Thyroid gland (tissue), 4 donors: ENCODE results near the gene NKX3-2. TPM values are rescaled to one million over a fixed set of nuclear protein-coding genes. Genes with fewer than 3 reads are reported as not detected.

Experiments
- DNase-seq, 2 donors: peaks; one replicate each; pipeline ENCODE4 v3.0.0-alpha.2; 2019
- H3K27ac ChIP-seq, 3 donors: fragments of 200-600 bp; sonication (generic); 1 replicate in 2 of 3; 2 replicates in 1 of 3; pipeline ENCODE4 v1.5.1; 2016 to 2019; ENCODE audit warnings: mild to moderate bottlenecking in 1 of 3, moderate library complexity in 1 of 3
- H3K27me3 ChIP-seq: fragments of 200-600 bp; sonication (generic); one replicate; pipeline ENCODE4 v1.5.1; 2019
- H3K36me3 ChIP-seq, 2 donors: fragments of 200-600 bp; sonication (generic); one replicate each; pipeline ENCODE4 v1.5.1; 2016 to 2019
- H3K4me1 ChIP-seq, 2 donors: fragments of 200-600 bp; sonication (generic); one replicate each; pipeline ENCODE4 v1.5.1; 2017 to 2019
- H3K4me3 ChIP-seq, 3 donors: fragments of 200-600 bp; sonication (generic); replicated peaks in 1 of 3; 1 replicate in 2 of 3; 2 replicates in 1 of 3; pipeline ENCODE4 v1.5.1; 2016; ENCODE audit warnings: mild to moderate bottlenecking in 1 of 3
- H3K9me3 ChIP-seq: fragments of 200-600 bp; sonication (generic); one replicate; pipeline ENCODE4 v1.5.1; 2017
- POLR2A ChIP-seq, 2 donors: fragments of 450-650 bp; IDR thresholded peaks; one replicate each; pipeline ENCODE4 v1.6.1; 2017; ENCODE audit warnings: antibody characterized with exemption in 2 of 2, mild to moderate bottlenecking in 2 of 2, moderate library complexity in 1 of 2
- WGBS, 2 donors: methylation state at CpG; one replicate each; pipeline ENCODE4 v1.1.5; 2017; 5-methylcytosine and 5-hydroxymethylcytosine counted together
- intact Hi-C: fragments of 100-400 bp; cut with DNase I; formaldehyde crosslinking; loops from one replicate; pipeline ENCODE4 v1.15.1; 2023
- total RNA-seq, 4 donors: library from RNA; depleted of rRNA; stranded (reverse); fragments of >200 nt; gene quantifications; one replicate each; pipeline ENCODE4 v1.2.3, GENCODE V29; 2016
- TF ChIP-seq, protein P1 (sequence below), 6 experiments: fragments of 200-600 bp in 3 of 6; fragments of 450-650 bp in 3 of 6; sonication (generic) in 3 of 6; IDR thresholded peaks; one replicate each; pipeline ENCODE4 v1.5.1; 2016 to 2019; ENCODE audit warnings: antibody characterized with exemption in 6 of 6, mild to moderate bottlenecking in 2 of 6, inconsistent platforms in 1 of 6, moderate library complexity in 1 of 6

Gene NKX3-2
- total RNA-seq, 4 donors from 2014 or later, result 0.29 to 0.81 (median 0.58) TPM

DNA sequence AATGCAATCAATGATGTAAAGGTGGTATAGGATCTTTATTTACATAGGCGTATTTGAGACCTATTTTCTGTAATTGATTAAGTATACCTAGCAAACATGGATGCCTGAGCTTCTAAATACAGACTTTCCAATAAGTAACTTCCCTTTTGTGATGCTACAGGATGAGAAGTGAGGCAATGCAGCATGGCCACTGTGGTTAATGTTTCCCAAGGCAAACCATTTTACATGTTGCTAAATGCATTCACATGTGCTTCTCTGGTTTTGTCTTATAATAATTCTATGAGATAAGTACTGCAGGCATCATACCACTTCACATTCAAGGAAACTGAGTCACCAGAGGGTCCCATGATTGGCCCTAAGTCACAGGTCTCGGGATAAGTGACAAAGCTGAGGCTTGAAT, 35.7 kb upstream of the NKX3-2 start:
- no peak for DNase-seq
- WGBS, 2 donors, result 93 to 98% methylated on average over 2 of the region's 2 CpGs
- H3K36me3 ChIP-seq, result peaks cover 54 to 76% of the 10 kb centered on the region in 2 donors

DNA sequence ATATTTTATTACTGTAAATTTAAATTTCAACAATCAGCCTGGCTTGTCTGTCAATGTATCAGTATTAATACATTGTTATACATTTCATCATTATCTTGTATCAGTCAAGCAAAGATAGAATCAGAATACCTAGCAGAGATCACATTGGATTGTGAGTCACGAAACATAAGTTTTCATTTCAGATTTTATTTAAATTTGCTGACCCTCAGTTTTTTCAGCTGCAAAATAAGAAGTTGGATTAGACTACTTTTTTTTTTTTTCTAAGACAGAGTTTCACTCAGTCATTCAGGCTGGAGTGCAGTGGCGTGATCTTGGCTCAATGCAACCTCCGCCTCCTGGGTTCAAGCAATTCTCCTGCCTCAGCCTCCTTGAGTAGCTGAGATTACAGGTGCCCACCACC, 33.4 kb upstream of the NKX3-2 start:
- H3K36me3 ChIP-seq, result peaks cover 64 to 79% of the 10 kb centered on the region in 2 donors
- TF ChIP-seq, protein P1, sequence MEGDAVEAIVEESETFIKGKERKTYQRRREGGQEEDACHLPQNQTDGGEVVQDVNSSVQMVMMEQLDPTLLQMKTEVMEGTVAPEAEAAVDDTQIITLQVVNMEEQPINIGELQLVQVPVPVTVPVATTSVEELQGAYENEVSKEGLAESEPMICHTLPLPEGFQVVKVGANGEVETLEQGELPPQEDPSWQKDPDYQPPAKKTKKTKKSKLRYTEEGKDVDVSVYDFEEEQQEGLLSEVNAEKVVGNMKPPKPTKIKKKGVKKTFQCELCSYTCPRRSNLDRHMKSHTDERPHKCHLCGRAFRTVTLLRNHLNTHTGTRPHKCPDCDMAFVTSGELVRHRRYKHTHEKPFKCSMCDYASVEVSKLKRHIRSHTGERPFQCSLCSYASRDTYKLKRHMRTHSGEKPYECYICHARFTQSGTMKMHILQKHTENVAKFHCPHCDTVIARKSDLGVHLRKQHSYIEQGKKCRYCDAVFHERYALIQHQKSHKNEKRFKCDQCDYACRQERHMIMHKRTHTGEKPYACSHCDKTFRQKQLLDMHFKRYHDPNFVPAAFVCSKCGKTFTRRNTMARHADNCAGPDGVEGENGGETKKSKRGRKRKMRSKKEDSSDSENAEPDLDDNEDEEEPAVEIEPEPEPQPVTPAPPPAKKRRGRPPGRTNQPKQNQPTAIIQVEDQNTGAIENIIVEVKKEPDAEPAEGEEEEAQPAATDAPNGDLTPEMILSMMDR (IDR thresholded peaks at IDR 0.05), result no peak
- TF ChIP-seq POLR2A (IDR thresholded peaks at IDR 0.05), result no peak
- H3K9me3 ChIP-seq, result no peaks in the 10 kb centered on the region
- intact Hi-C loops, result no loop called here
- WGBS, 2 donors, result 97 to 99% methylated on average over 3 of the region's 3 CpGs
- no peaks in the 10 kb centered on the region for H3K27me3 ChIP-seq
- H3K4me3 ChIP-seq, result no peak overlapping the region
- H3K4me1 ChIP-seq, result no peaks in the 10 kb centered on the region
- H3K27ac ChIP-seq, result no peak overlapping the region
- no peak for DNase-seq

More for the DNA sequence above, 35.7 kb upstream of the NKX3-2 start:
- Histone ChIP-seq H3K27me3 (no peaks in the 10 kb centered on the region), H3K9me3 (no peaks in the 10 kb centered on the region), H3K27ac (no peak overlapping the region), H3K4me1 (no peaks in the 10 kb centered on the region), H3K4me3 (no peak overlapping the region)
- TF ChIP-seq, protein P1 (IDR thresholded peaks at IDR 0.05), result no peak
- no peak for TF ChIP-seq POLR2A (IDR thresholded peaks at IDR 0.05)
- intact Hi-C loops, result no loop called here

GRCh38 chr4:13570916-13571315, 26.6 kb upstream of the NKX3-2 start:
- no peaks in the 10 kb centered on the region for H3K4me1 ChIP-seq
- no peak overlapping the region for H3K27ac ChIP-seq
- H3K9me3 ChIP-seq, result no peaks in the 10 kb centered on the region
- H3K36me3 ChIP-seq, result peaks cover 41 to 54% of the 10 kb centered on the region in 2 donors
- TF ChIP-seq POLR2A (IDR thresholded peaks at IDR 0.05), result no peak
- TF ChIP-seq, protein P1 (IDR thresholded peaks at IDR 0.05), result no peak
- 94 to 98% methylated on average over 2 of the region's 2 CpGs for WGBS, 2 donors
- no peak overlapping the region for H3K4me3 ChIP-seq
- intact Hi-C loops, result no loop called here
- no peak for DNase-seq
- no peaks in the 10 kb centered on the region for H3K27me3 ChIP-seq

- H3K36me3 ChIP-seq, result peaks cover 21 to 28% of the 10 kb centered on the region in 2 donors
- H3K4me3 ChIP-seq, result no peak overlapping the region
- DNase-seq, result no peak
- no peaks in the 10 kb centered on the region for H3K27me3 ChIP-seq
- intact Hi-C loops, result no loop called here
- no peaks in the 10 kb centered on the region for H3K4me1 ChIP-seq
- H3K9me3 ChIP-seq, result no peaks in the 10 kb centered on the region
- 84 to 92% methylated on average over 5 of the region's 5 CpGs for WGBS, 2 donors
- no peak for TF ChIP-seq POLR2A (IDR thresholded peaks at IDR 0.05)
- TF ChIP-seq, protein P1 (IDR thresholded peaks at IDR 0.05), result no peak
- H3K27ac ChIP-seq, result no peak overlapping the region
These were observed 22.8 kb upstream of the NKX3-2 start for GRCh38 chr4:13567125-13567524.

GRCh38 chr4:13562876-13563275, 18.6 kb upstream of the NKX3-2 start:
- no peaks in the 10 kb centered on the region for H3K36me3 ChIP-seq
- H3K27ac ChIP-seq, result no peak overlapping the region
- H3K4me3 ChIP-seq, result no peak overlapping the region
- no peaks in the 10 kb centered on the region for H3K4me1 ChIP-seq
- no peaks in the 10 kb centered on the region for H3K27me3 ChIP-seq
- no peak for TF ChIP-seq POLR2A (IDR thresholded peaks at IDR 0.05)
- TF ChIP-seq, protein P1 (IDR thresholded peaks at IDR 0.05), result no peak
- intact Hi-C loops, result no loop called here
- DNase-seq, result no peak
- no peaks in the 10 kb centered on the region for H3K9me3 ChIP-seq
- WGBS, 2 donors, result 90 to 94% methylated on average over 1 of the region's 1 CpG
